Fibroblast of lung (primary cell): ENCODE data around the gene KCNIP4. TPM values are rescaled to one million over a fixed set of nuclear protein-coding genes. Genes with fewer than 3 reads are reported as not detected.
A peak's percentile ranks its signal among the peaks of the same experiment; 100 is the strongest.

ENCODE experiments used
- DNase-seq, 2 donors: peaks; one replicate each; pipeline versions ENCODE4 v3.0.0 to v3.0.0-alpha.2; 2010; ENCODE audit warnings: low read depth in 2 of 2
- H2AFZ ChIP-seq: 2 replicates; pipeline ENCODE4 v1.5.1; 2012; ENCODE audit warnings: low read length, control low read depth, inconsistent platforms
- H3K27ac ChIP-seq: 2 replicates; pipeline ENCODE4 v1.5.1; 2011; ENCODE audit warnings: low read length, control low read depth; ENCODE audit not compliant: insufficient read depth
- H3K27me3 ChIP-seq: 2 replicates; pipeline ENCODE4 v1.5.1; 2011; ENCODE audit warnings: mild to moderate bottlenecking, low read length; ENCODE audit not compliant: control insufficient read depth, insufficient read depth
- H3K36me3 ChIP-seq: 2 replicates; pipeline ENCODE4 v1.5.1; 2011; ENCODE audit warnings: low read length; ENCODE audit not compliant: control insufficient read depth, insufficient read depth
- H3K4me1 ChIP-seq: 2 replicates; pipeline ENCODE4 v1.5.1; 2011; ENCODE audit warnings: low read length; ENCODE audit not compliant: control insufficient read depth, insufficient read depth; ENCODE audit errors: extremely low read depth
- H3K4me2 ChIP-seq: 2 replicates; pipeline ENCODE4 v1.5.1; 2011; ENCODE audit warnings: low read length, control low read depth; ENCODE audit not compliant: insufficient read depth; ENCODE audit errors: extremely low read depth
- H3K4me3 ChIP-seq, 4 experiments: fragments of 200-600 bp in 1 of 4; sonication (generic) in 1 of 4; replicated peaks in 1 of 4; 2 replicates each; pipeline ENCODE4 v1.5.1; 2011 to 2016; ENCODE audit warnings: low read length in 4 of 4, low read depth in 3 of 4, mild to moderate bottlenecking in 3 of 4, control low read depth in 2 of 4, inconsistent platforms in 1 of 4, mixed read lengths in 1 of 4; ENCODE audit not compliant: insufficient read depth in 1 of 4; ENCODE audit errors: control extremely low read depth in 1 of 4
- H3K79me2 ChIP-seq: 2 replicates; pipeline ENCODE4 v1.5.1; 2012; ENCODE audit warnings: mild to moderate bottlenecking, low read length, inconsistent platforms; ENCODE audit not compliant: control insufficient read depth, insufficient read depth
- H3K9ac ChIP-seq: 2 replicates; pipeline ENCODE4 v1.5.1; 2011; ENCODE audit warnings: mild to moderate bottlenecking, low read length, control low read depth; ENCODE audit not compliant: insufficient read depth
- H3K9me3 ChIP-seq: 2 replicates; pipeline ENCODE4 v1.5.1; 2012; ENCODE audit warnings: low read depth, low read length; ENCODE audit not compliant: control insufficient read depth, insufficient read depth
- H4K20me1 ChIP-seq: 2 replicates; pipeline ENCODE4 v1.5.1; 2011; ENCODE audit warnings: low read length; ENCODE audit not compliant: control insufficient read depth, insufficient read depth; ENCODE audit errors: extremely low read depth
- CTCF ChIP-seq, 2 donors: IDR thresholded peaks in 1 of 2; conservative IDR thresholded peaks in 1 of 2; 1 replicate in 1 of 2; 2 replicates in 1 of 2; pipeline ENCODE4 v1.5.1; 2011 to 2012; ENCODE audit warnings: low read length in 2 of 2, control low read depth in 1 of 2, inconsistent platforms in 1 of 2, low read depth in 1 of 2, mild to moderate bottlenecking in 1 of 2
- EZH2 ChIP-seq: IDR thresholded peaks from 2 replicates; pipeline ENCODE4 v1.5.1; 2012; ENCODE audit warnings: low read length, control low read depth, mild to moderate bottlenecking; ENCODE audit errors: missing control alignments
- polyA plus RNA-seq, 2 donors: library from polyadenylated mRNA; depleted of rRNA in 1 of 2; stranded (reverse) in 1 of 2; unstranded in 1 of 2; fragments of >200 nt; gene quantifications; 2 replicates each; pipeline ENCODE4 v1.2.1, GENCODE V29; 2011 to 2012; ENCODE audit warnings: missing spikeins in 1 of 2
- total RNA-seq: library from RNA; depleted of rRNA; stranded (reverse); fragments of >200 nt; gene quantifications from 2 replicates; pipeline ENCODE4 v1.2.1, GENCODE V29; 2014

Gene KCNIP4
- total and polyA plus RNA-seq, 2 donors (not counting 1 experiment from before 2014, with no cell fraction given) = not detected

GRCh38 chr4:20778896-20779295, 1169.7 kb downstream of the KCNIP4 start:
- no peaks in the 10 kb centered on the region for H4K20me1 ChIP-seq
- DNase-seq = no peak
- no peaks in the 10 kb centered on the region for H3K27me3 ChIP-seq
- no peak overlapping the region for H3K4me3 ChIP-seq
- TF ChIP-seq EZH2 (no peak), CTCF (conservative IDR thresholded peaks at IDR 0.05 in 1 of 2, IDR thresholded peaks at IDR 0.05 in 1 of 2; ENCODE audit: low read depth in 1 of 2, low read length in 2 of 2) (no peak)
- no peak overlapping the region for H3K27ac ChIP-seq
- H3K4me1 ChIP-seq = no peaks in the 10 kb centered on the region
- no peaks in the 10 kb centered on the region for H3K9me3 ChIP-seq
- H3K79me2 ChIP-seq = no peaks in the 10 kb centered on the region
- no peak overlapping the region for H3K9ac ChIP-seq
- H2AFZ ChIP-seq = no peak overlapping the region
- H3K4me2 ChIP-seq = no peak overlapping the region
- no peaks in the 10 kb centered on the region for H3K36me3 ChIP-seq

GRCh38 chr4:20773144-20773997, 1175.2 kb downstream of the KCNIP4 start:
- no peaks in the 10 kb centered on the region for H3K9me3 ChIP-seq
- no peak overlapping the region for H3K4me3 ChIP-seq
- no peaks in the 10 kb centered on the region for H3K27me3 ChIP-seq
- TF ChIP-seq CTCF (conservative IDR thresholded peaks at IDR 0.05 in 1 of 2, IDR thresholded peaks at IDR 0.05 in 1 of 2; ENCODE audit: low read depth in 1 of 2, low read length in 2 of 2) = peak; percentile 65 to 78
- TF ChIP-seq EZH2 = no peak
- no peaks in the 10 kb centered on the region for H3K4me1 ChIP-seq
- H3K27ac ChIP-seq = no peak overlapping the region
- no peak overlapping the region for H3K9ac ChIP-seq
- H4K20me1 ChIP-seq = no peaks in the 10 kb centered on the region
- H3K79me2 ChIP-seq = no peaks in the 10 kb centered on the region
- peak overlapping the region; percentile 61 for H2AFZ ChIP-seq
- peak overlapping the region; percentile 23 for H3K4me2 ChIP-seq
- no peaks in the 10 kb centered on the region for H3K36me3 ChIP-seq
- peak; percentile 42 to 71 for DNase-seq

DNA sequence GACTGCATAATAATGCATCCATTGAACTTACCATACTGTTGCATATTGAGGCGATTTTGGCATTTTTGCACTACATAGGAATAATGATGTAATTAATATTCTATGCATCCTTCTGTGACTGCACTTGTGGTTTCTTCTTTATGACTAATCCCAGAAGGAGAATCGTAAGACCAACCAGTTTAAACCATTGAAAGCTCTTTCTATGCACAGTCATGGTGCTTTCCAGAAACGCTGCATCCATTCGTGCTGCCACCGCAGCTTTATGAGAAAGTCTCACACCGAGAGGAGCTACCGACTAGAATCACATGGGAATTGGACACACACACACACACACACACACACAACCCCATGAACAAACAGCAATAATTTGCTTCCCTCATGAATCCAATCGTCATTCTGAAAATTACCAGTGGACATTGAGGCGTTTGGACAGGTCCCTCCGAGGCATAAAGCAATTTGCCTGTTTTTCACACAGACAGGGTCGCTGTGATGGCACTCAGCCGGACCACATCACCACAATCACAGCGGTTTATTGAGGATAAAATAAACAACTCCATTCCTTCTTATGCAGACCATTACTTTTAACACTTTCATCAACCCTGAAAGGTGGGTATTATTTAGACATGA, 1184.1 kb downstream of the KCNIP4 start:
- Histone ChIP-seq H3K4me3 (no peak overlapping the region), H3K36me3 (no peaks in the 10 kb centered on the region), H3K9ac (no peak overlapping the region), H4K20me1 (no peaks in the 10 kb centered on the region), H3K4me1 (no peaks in the 10 kb centered on the region), H3K27me3 (no peaks in the 10 kb centered on the region), H3K9me3 (no peaks in the 10 kb centered on the region), H2AFZ (no peak overlapping the region), H3K4me2 (no peak overlapping the region), H3K79me2 (no peaks in the 10 kb centered on the region), H3K27ac (no peak overlapping the region)
- TF ChIP-seq CTCF (conservative IDR thresholded peaks at IDR 0.05 in 1 of 2, IDR thresholded peaks at IDR 0.05 in 1 of 2; ENCODE audit: low read depth in 1 of 2, low read length in 2 of 2) (no peak), EZH2 (no peak)
- peak; percentile 5 to 37 for DNase-seq
